Neural cell (in vitro differentiated cells): ENCODE results near the gene PDE7B.

Source experiments
- CTCF ChIP-seq: fragments of 450-650 bp; IDR thresholded peaks from 2 replicates; pipeline ENCODE4 v1.5.1; 2014; ENCODE audit warnings: antibody characterized with exemption, mild to moderate bottlenecking, moderate library complexity; ENCODE audit not compliant: poor library complexity, severe bottlenecking
- EP300 ChIP-seq: fragments of 450-650 bp; conservative IDR thresholded peaks from 2 replicates; pipeline ENCODE4 v1.6.1; 2014; ENCODE audit warnings: antibody characterized with exemption, mild to moderate bottlenecking, moderate library complexity; ENCODE audit not compliant: poor library complexity, severe bottlenecking
- EZH2 ChIP-seq: fragments of 200-600, 300-800 bp; shearing (Covaris generic), sonication (generic); IDR thresholded peaks from 2 replicates; pipeline ENCODE4 v1.6.1; 2014; ENCODE audit warnings: antibody characterized with exemption, low read length, borderline replicate concordance, mild to moderate bottlenecking; ENCODE audit not compliant: insufficient read depth, poor library complexity, severe bottlenecking
- MXI1 ChIP-seq: fragments of 450-650 bp; conservative IDR thresholded peaks from 2 replicates; pipeline ENCODE4 v1.6.1; 2014; ENCODE audit warnings: antibody characterized with exemption, mild to moderate bottlenecking; ENCODE audit not compliant: poor library complexity, severe bottlenecking
- POLR2AphosphoS5 ChIP-seq: IDR thresholded peaks from 2 replicates; pipeline ENCODE4 v1.6.1; 2012
- RAD21 ChIP-seq: fragments of 450-650 bp; conservative IDR thresholded peaks from 2 replicates; pipeline ENCODE4 v1.6.1; 2014; ENCODE audit warnings: antibody characterized with exemption, mild to moderate bottlenecking, moderate library complexity
- TF ChIP-seq, protein P1 (sequence below): IDR thresholded peaks from 2 replicates; pipeline ENCODE4 v1.6.1; 2012; ENCODE audit warnings: borderline replicate concordance

DNA sequence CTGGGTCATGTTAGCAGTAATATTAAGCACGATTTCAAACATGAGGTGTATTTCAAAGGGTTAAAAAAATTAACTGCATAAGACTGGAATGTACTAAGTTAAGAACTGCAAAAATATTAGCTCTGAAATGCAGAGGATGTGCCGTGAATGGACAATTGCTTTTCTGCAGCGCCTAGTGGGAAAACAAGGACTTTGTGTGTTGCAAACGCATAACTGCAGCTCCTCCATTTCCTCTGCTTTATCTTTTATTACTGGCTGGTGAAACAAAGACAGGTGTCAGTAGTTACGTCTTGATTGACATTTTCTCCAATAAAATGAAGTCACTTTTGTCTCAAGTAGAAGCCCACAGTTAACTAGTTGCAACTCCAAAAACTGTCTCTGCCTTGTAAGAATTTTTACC lies 1.7 kb downstream of the PDE7B start:
- TF ChIP-seq EZH2 = no peak
- TF ChIP-seq RAD21 = no peak
- TF ChIP-seq, protein P1, sequence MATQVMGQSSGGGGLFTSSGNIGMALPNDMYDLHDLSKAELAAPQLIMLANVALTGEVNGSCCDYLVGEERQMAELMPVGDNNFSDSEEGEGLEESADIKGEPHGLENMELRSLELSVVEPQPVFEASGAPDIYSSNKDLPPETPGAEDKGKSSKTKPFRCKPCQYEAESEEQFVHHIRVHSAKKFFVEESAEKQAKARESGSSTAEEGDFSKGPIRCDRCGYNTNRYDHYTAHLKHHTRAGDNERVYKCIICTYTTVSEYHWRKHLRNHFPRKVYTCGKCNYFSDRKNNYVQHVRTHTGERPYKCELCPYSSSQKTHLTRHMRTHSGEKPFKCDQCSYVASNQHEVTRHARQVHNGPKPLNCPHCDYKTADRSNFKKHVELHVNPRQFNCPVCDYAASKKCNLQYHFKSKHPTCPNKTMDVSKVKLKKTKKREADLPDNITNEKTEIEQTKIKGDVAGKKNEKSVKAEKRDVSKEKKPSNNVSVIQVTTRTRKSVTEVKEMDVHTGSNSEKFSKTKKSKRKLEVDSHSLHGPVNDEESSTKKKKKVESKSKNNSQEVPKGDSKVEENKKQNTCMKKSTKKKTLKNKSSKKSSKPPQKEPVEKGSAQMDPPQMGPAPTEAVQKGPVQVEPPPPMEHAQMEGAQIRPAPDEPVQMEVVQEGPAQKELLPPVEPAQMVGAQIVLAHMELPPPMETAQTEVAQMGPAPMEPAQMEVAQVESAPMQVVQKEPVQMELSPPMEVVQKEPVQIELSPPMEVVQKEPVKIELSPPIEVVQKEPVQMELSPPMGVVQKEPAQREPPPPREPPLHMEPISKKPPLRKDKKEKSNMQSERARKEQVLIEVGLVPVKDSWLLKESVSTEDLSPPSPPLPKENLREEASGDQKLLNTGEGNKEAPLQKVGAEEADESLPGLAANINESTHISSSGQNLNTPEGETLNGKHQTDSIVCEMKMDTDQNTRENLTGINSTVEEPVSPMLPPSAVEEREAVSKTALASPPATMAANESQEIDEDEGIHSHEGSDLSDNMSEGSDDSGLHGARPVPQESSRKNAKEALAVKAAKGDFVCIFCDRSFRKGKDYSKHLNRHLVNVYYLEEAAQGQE = no peak
- TF ChIP-seq EP300 = peak; percentile 33
- no peak for TF ChIP-seq POLR2AphosphoS5
- no peak for TF ChIP-seq CTCF
- no peak for TF ChIP-seq MXI1
